ENCODE data around the gene FYCO1.

The FYCO1 gene

DNA sequence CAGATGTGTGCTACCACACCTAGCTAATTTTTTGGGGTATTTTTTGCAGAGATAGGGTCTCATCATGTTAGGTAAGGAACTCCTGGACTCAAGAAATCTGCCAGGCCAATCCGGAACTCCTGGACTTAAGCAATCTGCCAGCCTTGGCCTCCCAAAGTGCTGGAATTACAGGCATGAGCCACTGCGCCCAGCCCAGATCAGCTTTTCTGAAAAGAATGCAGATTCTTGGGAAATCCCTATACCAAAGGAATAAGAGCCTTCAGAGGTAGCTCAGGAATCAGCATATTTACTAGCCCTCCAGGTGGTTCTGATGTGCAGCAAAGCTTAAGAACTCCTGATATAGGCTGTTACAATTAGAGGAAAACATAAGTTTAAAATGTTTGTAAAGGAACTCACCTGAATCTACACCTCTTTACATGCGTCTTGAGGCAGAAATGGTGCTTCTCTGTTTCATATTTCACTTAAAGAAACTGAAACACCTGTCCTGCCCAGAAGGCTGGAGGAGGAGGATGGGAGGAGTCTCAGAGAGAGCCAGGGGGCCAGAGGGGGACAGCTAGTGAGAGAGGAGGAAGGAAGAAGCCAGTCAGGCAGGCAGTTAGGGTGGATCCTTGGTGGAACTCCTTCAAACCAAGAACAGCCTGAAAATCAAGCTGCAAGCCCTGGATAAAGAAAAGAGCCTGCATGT, 31.5 kb upstream of the FYCO1 start, which contains the start of gene XCR1:
Gene XCR1, minus strand, starts transcription at position 463 of the 685 bp plus-strand sequence. CDS start 5,536 bp downstream, outside the sequence.
- no peak within 1 kb of the TSS for H3K27ac ChIP-seq (ENCODE audit: low read depth, low read length)
- H3K27me3 ChIP-seq (ENCODE audit: control insufficient read depth in 1 of 2, insufficient read depth in 2 of 2, low read length in 2 of 2) = no peaks in the 10 kb centered on the region
- no peak within 1 kb of the TSS for H3K9ac ChIP-seq (ENCODE audit: low read depth in 1 of 2, low read length in 2 of 2)
- no peaks in the 10 kb centered on the region for H3K36me3 ChIP-seq (ENCODE audit: control insufficient read depth in 1 of 2, insufficient read depth in 2 of 2, low read length in 2 of 2)
- peaks cover 2 to 7% of the 10 kb centered on the region in 2 donors for H3K9me3 ChIP-seq (ENCODE audit: control insufficient read depth in 1 of 2, low read length in 2 of 2)
- no peaks in the 10 kb centered on the region for H3K4me1 ChIP-seq (ENCODE audit: control insufficient read depth in 1 of 2, insufficient read depth in 2 of 2, low read length in 2 of 2)
- no peak within 1 kb of the TSS for H3K4me3 ChIP-seq (ENCODE audit: low read depth in 1 of 2, low read length in 2 of 2)

- no peaks in the 10 kb centered on the region for H3K36me3 ChIP-seq (ENCODE audit: control insufficient read depth in 1 of 2, insufficient read depth in 2 of 2, low read length in 2 of 2)
- H3K4me1 ChIP-seq (ENCODE audit: control insufficient read depth in 1 of 2, insufficient read depth in 2 of 2, low read length in 2 of 2) = no peaks in the 10 kb centered on the region
- no peak overlapping the region for H3K27ac ChIP-seq (ENCODE audit: low read depth, low read length)
- no peaks in the 10 kb centered on the region for H3K27me3 ChIP-seq (ENCODE audit: control insufficient read depth in 1 of 2, insufficient read depth in 2 of 2, low read length in 2 of 2)
- H3K9me3 ChIP-seq (ENCODE audit: control insufficient read depth in 1 of 2, low read length in 2 of 2) = peaks cover 2 to 7% of the 10 kb centered on the region in 2 donors
- no peak overlapping the region for H3K4me3 ChIP-seq (ENCODE audit: low read depth in 1 of 2, low read length in 2 of 2)
- no peak overlapping the region for H3K9ac ChIP-seq (ENCODE audit: low read depth in 1 of 2, low read length in 2 of 2)
Measured at GRCh38 chr3:46025139-46025538, 29.5 kb upstream of the FYCO1 start.

- Histone ChIP-seq H3K36me3 (ENCODE audit: control insufficient read depth in 1 of 2, insufficient read depth in 2 of 2, low read length in 2 of 2) (no peaks in the 10 kb centered on the region), H3K9me3 (ENCODE audit: control insufficient read depth in 1 of 2, low read length in 2 of 2) (peaks cover 2 to 7% of the 10 kb centered on the region in 2 donors), H3K4me3 (ENCODE audit: low read depth in 1 of 2, low read length in 2 of 2) (no peak overlapping the region), H3K4me1 (ENCODE audit: control insufficient read depth in 1 of 2, insufficient read depth in 2 of 2, low read length in 2 of 2) (no peaks in the 10 kb centered on the region), H3K9ac (ENCODE audit: low read depth in 1 of 2, low read length in 2 of 2) (no peak overlapping the region), H3K27me3 (ENCODE audit: control insufficient read depth in 1 of 2, insufficient read depth in 2 of 2, low read length in 2 of 2) (no peaks in the 10 kb centered on the region), H3K27ac (ENCODE audit: low read depth, low read length) (no peak overlapping the region)
Measured at GRCh38 chr3:46024131-46024530, 28.5 kb upstream of the FYCO1 start.

- H3K27me3 ChIP-seq (ENCODE audit: control insufficient read depth in 1 of 2, insufficient read depth in 2 of 2, low read length in 2 of 2) = no peaks in the 10 kb centered on the region
- peaks cover 2 to 7% of the 10 kb centered on the region in 2 donors for H3K9me3 ChIP-seq (ENCODE audit: control insufficient read depth in 1 of 2, low read length in 2 of 2)
- no peaks in the 10 kb centered on the region for H3K36me3 ChIP-seq (ENCODE audit: control insufficient read depth in 1 of 2, insufficient read depth in 2 of 2, low read length in 2 of 2)
- H3K4me1 ChIP-seq (ENCODE audit: control insufficient read depth in 1 of 2, insufficient read depth in 2 of 2, low read length in 2 of 2) = no peaks in the 10 kb centered on the region
- no peak overlapping the region for H3K27ac ChIP-seq (ENCODE audit: low read depth, low read length)
- H3K4me3 ChIP-seq (ENCODE audit: low read depth in 1 of 2, low read length in 2 of 2) = no peak overlapping the region
- no peak overlapping the region for H3K9ac ChIP-seq (ENCODE audit: low read depth in 1 of 2, low read length in 2 of 2)
Measured at GRCh38 chr3:46022909-46023785, 27.5 kb upstream of the FYCO1 start.

- no peak overlapping the region for H3K4me3 ChIP-seq (ENCODE audit: low read depth in 1 of 2, low read length in 2 of 2)
- H3K36me3 ChIP-seq (ENCODE audit: control insufficient read depth in 1 of 2, insufficient read depth in 2 of 2, low read length in 2 of 2) = no peaks in the 10 kb centered on the region
- H3K9me3 ChIP-seq (ENCODE audit: control insufficient read depth in 1 of 2, low read length in 2 of 2) = no peaks in the 10 kb centered on the region
- H3K27ac ChIP-seq (ENCODE audit: low read depth, low read length) = no peak overlapping the region
- no peaks in the 10 kb centered on the region for H3K27me3 ChIP-seq (ENCODE audit: control insufficient read depth in 1 of 2, insufficient read depth in 2 of 2, low read length in 2 of 2)
- no peak overlapping the region for H3K9ac ChIP-seq (ENCODE audit: low read depth in 1 of 2, low read length in 2 of 2)
- H3K4me1 ChIP-seq (ENCODE audit: control insufficient read depth in 1 of 2, insufficient read depth in 2 of 2, low read length in 2 of 2) = no peaks in the 10 kb centered on the region
Measured at GRCh38 chr3:46021516-46021915, 25.9 kb upstream of the FYCO1 start.

GRCh38 chr3:46020766-46021510, 25.3 kb upstream of the FYCO1 start:
- Histone ChIP-seq H3K9ac (ENCODE audit: low read depth in 1 of 2, low read length in 2 of 2) (no peak overlapping the region), H3K4me3 (ENCODE audit: low read depth in 1 of 2, low read length in 2 of 2) (no peak overlapping the region), H3K36me3 (ENCODE audit: control insufficient read depth in 1 of 2, insufficient read depth in 2 of 2, low read length in 2 of 2) (no peaks in the 10 kb centered on the region), H3K9me3 (ENCODE audit: control insufficient read depth in 1 of 2, low read length in 2 of 2) (no peaks in the 10 kb centered on the region), H3K27ac (ENCODE audit: low read depth, low read length) (no peak overlapping the region), H3K4me1 (ENCODE audit: control insufficient read depth in 1 of 2, insufficient read depth in 2 of 2, low read length in 2 of 2) (no peaks in the 10 kb centered on the region), H3K27me3 (ENCODE audit: control insufficient read depth in 1 of 2, insufficient read depth in 2 of 2, low read length in 2 of 2) (no peaks in the 10 kb centered on the region)

DNA sequence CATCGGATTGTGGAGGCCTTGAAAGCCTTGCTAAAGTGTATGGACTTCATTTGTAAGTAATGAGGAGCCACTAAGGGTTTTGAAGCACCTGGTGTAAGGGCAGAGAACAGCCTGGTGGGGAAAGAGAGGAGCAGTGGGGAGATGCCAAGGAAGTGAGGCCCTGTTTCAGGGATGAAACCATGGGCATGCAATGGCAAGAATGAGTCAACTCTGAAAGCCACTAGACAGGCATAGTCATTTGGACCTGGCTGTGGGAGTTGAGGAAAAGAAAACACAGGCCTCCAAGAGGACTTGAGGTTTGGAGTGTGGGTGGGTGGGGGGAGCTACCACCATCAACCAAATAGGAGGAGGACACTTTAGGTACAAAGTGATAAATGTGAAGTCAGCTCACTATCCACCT, 24.1 kb upstream of the FYCO1 start:
- Histone ChIP-seq H3K27me3 (ENCODE audit: control insufficient read depth in 1 of 2, insufficient read depth in 2 of 2, low read length in 2 of 2) (no peaks in the 10 kb centered on the region), H3K4me1 (ENCODE audit: control insufficient read depth in 1 of 2, insufficient read depth in 2 of 2, low read length in 2 of 2) (no peaks in the 10 kb centered on the region), H3K9me3 (ENCODE audit: control insufficient read depth in 1 of 2, low read length in 2 of 2) (no peaks in the 10 kb centered on the region), H3K36me3 (ENCODE audit: control insufficient read depth in 1 of 2, insufficient read depth in 2 of 2, low read length in 2 of 2) (no peaks in the 10 kb centered on the region), H3K4me3 (ENCODE audit: low read depth in 1 of 2, low read length in 2 of 2) (no peak overlapping the region), H3K9ac (ENCODE audit: low read depth in 1 of 2, low read length in 2 of 2) (no peak overlapping the region), H3K27ac (ENCODE audit: low read depth, low read length) (no peak overlapping the region)

GRCh38 chr3:46017720-46018119, 22.1 kb upstream of the FYCO1 start:
- H3K9me3 ChIP-seq (ENCODE audit: control insufficient read depth in 1 of 2, low read length in 2 of 2) = no peaks in the 10 kb centered on the region
- no peak overlapping the region for H3K9ac ChIP-seq (ENCODE audit: low read depth in 1 of 2, low read length in 2 of 2)
- no peaks in the 10 kb centered on the region for H3K36me3 ChIP-seq (ENCODE audit: control insufficient read depth in 1 of 2, insufficient read depth in 2 of 2, low read length in 2 of 2)
- H3K4me1 ChIP-seq (ENCODE audit: control insufficient read depth in 1 of 2, insufficient read depth in 2 of 2, low read length in 2 of 2) = no peaks in the 10 kb centered on the region
- H3K4me3 ChIP-seq (ENCODE audit: low read depth in 1 of 2, low read length in 2 of 2) = no peak overlapping the region
- H3K27ac ChIP-seq (ENCODE audit: low read depth, low read length) = no peak overlapping the region
- H3K27me3 ChIP-seq (ENCODE audit: control insufficient read depth in 1 of 2, insufficient read depth in 2 of 2, low read length in 2 of 2) = no peaks in the 10 kb centered on the region

- H3K9ac ChIP-seq (ENCODE audit: low read depth in 1 of 2, low read length in 2 of 2) = no peak overlapping the region
- H3K4me3 ChIP-seq (ENCODE audit: low read depth in 1 of 2, low read length in 2 of 2) = no peak overlapping the region
- no peaks in the 10 kb centered on the region for H3K4me1 ChIP-seq (ENCODE audit: control insufficient read depth in 1 of 2, insufficient read depth in 2 of 2, low read length in 2 of 2)
- H3K9me3 ChIP-seq (ENCODE audit: control insufficient read depth in 1 of 2, low read length in 2 of 2) = no peaks in the 10 kb centered on the region
- H3K27ac ChIP-seq (ENCODE audit: low read depth, low read length) = no peak overlapping the region
- H3K27me3 ChIP-seq (ENCODE audit: control insufficient read depth in 1 of 2, insufficient read depth in 2 of 2, low read length in 2 of 2) = no peaks in the 10 kb centered on the region
- no peaks in the 10 kb centered on the region for H3K36me3 ChIP-seq (ENCODE audit: control insufficient read depth in 1 of 2, insufficient read depth in 2 of 2, low read length in 2 of 2)
Measured at GRCh38 chr3:46013316-46014094, 17.9 kb upstream of the FYCO1 start.
